ENCODE data around the gene PDZD4.

PDZD4 gene

DNA sequence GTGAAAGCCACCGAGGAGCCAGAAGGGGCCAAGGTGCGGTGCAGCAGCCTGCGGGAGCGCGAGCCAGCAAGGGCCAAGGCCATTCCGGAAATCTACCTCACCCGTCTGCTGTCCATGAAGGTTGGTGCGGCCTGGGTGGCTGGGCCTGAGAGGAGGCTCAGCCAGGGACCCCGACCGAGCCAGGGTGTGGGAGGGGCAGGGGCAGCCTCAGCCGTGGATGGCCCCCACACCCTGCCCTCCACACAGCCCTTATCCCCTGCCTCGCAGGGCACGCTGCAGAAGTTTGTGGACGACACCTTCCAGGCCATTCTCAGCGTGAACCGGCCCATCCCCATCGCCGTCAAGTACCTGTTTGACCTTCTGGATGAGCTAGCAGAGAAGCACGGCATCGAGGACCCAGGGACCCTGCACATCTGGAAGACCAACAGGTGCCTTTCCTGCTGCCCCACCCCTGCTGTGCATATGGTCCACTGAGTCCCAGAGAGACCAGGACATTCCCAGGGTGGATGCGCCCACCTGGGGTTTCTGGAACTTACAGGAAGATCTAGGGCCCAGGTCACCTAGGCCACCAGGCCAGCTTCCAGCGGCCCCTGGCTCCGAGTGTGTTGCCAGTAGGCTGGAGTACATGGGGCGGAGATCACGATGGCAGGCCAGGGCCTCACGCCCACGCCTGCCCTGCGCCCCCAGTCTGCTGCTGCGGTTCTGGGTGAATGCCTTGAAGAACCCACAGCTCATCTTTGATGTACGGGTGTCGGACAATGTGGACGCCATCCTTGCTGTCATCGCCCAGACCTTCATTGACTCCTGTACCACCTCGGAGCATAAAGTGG, 52.9 kb downstream of the PDZD4 start:
- Histone ChIP-seq H3K9ac (no peak overlapping the region), H3K27me3 (ENCODE audit: insufficient read depth, low read depth) (peaks cover 6% of the 10 kb centered on the region; the same call in 1 of the 2 replicates), H3K79me2 (ENCODE audit: insufficient read depth, low read depth) (no peaks in the 10 kb centered on the region), H3K4me3 (IDR thresholded peaks at IDR 0.05; ENCODE audit: insufficient read depth, low read depth, low read length) (no peak overlapping the region), H4K20me1 (ENCODE audit: insufficient read depth) (no peaks in the 10 kb centered on the region), H3K27ac (no peak overlapping the region), H2AFZ (ENCODE audit: low read depth) (no peak overlapping the region), H3K4me1 (ENCODE audit: low read depth, poor library complexity, severe bottlenecking) (no peaks in the 10 kb centered on the region), H3K4me2 (no peak overlapping the region), H3K36me3 (ENCODE audit: insufficient read depth) (no peaks in the 10 kb centered on the region)
- TF ChIP-seq, protein P1, sequence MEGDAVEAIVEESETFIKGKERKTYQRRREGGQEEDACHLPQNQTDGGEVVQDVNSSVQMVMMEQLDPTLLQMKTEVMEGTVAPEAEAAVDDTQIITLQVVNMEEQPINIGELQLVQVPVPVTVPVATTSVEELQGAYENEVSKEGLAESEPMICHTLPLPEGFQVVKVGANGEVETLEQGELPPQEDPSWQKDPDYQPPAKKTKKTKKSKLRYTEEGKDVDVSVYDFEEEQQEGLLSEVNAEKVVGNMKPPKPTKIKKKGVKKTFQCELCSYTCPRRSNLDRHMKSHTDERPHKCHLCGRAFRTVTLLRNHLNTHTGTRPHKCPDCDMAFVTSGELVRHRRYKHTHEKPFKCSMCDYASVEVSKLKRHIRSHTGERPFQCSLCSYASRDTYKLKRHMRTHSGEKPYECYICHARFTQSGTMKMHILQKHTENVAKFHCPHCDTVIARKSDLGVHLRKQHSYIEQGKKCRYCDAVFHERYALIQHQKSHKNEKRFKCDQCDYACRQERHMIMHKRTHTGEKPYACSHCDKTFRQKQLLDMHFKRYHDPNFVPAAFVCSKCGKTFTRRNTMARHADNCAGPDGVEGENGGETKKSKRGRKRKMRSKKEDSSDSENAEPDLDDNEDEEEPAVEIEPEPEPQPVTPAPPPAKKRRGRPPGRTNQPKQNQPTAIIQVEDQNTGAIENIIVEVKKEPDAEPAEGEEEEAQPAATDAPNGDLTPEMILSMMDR (conservative IDR thresholded peaks at IDR 0.05; ENCODE audit: low read depth, low read length) = no peak

DNA sequence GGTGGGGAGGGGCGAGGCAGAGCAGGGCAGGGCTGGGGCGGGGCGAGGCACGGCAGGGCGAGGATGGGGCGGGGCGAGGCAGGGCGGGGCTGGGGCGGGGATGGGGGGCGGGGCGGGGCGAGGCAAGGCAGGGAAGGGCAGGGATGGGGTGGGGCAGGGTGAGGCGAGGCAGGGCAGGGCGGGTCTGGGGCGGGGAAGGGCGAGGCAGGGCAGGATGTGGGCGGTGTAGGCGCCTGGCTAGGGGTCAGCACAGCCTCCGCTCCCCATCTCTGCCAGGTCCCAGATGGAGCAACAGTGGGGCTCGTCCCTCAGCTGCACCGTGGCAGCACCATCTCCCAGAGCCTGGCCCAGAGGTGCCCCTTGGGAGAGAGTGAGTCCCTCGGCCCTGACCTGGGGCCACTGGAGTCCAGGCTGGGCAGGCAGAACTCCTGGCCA, 53.7 kb downstream of the PDZD4 start:
- Histone ChIP-seq H4K20me1 (ENCODE audit: insufficient read depth) (no peaks in the 10 kb centered on the region), H2AFZ (ENCODE audit: low read depth) (no peak overlapping the region), H3K4me2 (no peak overlapping the region), H3K4me1 (ENCODE audit: low read depth, poor library complexity, severe bottlenecking) (no peaks in the 10 kb centered on the region), H3K27me3 (ENCODE audit: insufficient read depth, low read depth) (peaks cover 6% of the 10 kb centered on the region; the same call in 1 of the 2 replicates), H3K4me3 (IDR thresholded peaks at IDR 0.05; ENCODE audit: insufficient read depth, low read depth, low read length) (no peak overlapping the region), H3K9ac (no peak overlapping the region), H3K79me2 (ENCODE audit: insufficient read depth, low read depth) (no peaks in the 10 kb centered on the region), H3K36me3 (ENCODE audit: insufficient read depth) (no peaks in the 10 kb centered on the region), H3K27ac (no peak overlapping the region)
- TF ChIP-seq, protein P1 (conservative IDR thresholded peaks at IDR 0.05; ENCODE audit: low read depth, low read length) = no peak

DNA sequence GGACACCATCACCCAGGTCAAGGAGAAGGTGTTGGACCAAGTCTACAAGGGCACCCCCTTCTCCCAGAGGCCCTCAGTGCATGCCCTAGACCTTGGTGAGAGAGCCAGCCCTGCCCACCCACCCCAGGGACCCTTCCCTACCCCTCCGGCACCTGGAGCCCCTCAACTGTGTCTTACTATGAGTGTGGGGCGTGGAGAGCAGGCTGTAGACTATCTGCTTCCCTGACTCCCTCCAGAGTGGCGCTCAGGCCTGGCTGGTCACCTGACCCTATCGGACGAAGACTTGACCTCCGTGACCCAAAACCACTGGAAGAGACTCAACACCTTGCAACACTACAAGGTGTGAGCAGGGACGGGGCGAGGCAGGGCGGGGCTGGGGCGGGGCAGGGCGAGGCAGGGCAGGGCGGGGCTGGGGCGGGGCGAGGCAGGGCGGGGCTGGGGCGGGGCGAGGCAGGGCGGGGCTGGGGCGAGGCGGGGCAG, 54.2 kb downstream of the PDZD4 start:
- Histone ChIP-seq H3K4me1 (ENCODE audit: low read depth, poor library complexity, severe bottlenecking) (no peaks in the 10 kb centered on the region), H4K20me1 (ENCODE audit: insufficient read depth) (no peaks in the 10 kb centered on the region), H3K27me3 (ENCODE audit: insufficient read depth, low read depth) (peaks cover 6% of the 10 kb centered on the region; the same call in 1 of the 2 replicates), H2AFZ (ENCODE audit: low read depth) (no peak overlapping the region), H3K9ac (no peak overlapping the region), H3K36me3 (ENCODE audit: insufficient read depth) (no peaks in the 10 kb centered on the region), H3K4me2 (no peak overlapping the region), H3K27ac (no peak overlapping the region), H3K4me3 (IDR thresholded peaks at IDR 0.05; ENCODE audit: insufficient read depth, low read depth, low read length) (no peak overlapping the region), H3K79me2 (ENCODE audit: insufficient read depth, low read depth) (no peaks in the 10 kb centered on the region)
- TF ChIP-seq, protein P1 (conservative IDR thresholded peaks at IDR 0.05; ENCODE audit: low read depth, low read length) = no peak

DNA sequence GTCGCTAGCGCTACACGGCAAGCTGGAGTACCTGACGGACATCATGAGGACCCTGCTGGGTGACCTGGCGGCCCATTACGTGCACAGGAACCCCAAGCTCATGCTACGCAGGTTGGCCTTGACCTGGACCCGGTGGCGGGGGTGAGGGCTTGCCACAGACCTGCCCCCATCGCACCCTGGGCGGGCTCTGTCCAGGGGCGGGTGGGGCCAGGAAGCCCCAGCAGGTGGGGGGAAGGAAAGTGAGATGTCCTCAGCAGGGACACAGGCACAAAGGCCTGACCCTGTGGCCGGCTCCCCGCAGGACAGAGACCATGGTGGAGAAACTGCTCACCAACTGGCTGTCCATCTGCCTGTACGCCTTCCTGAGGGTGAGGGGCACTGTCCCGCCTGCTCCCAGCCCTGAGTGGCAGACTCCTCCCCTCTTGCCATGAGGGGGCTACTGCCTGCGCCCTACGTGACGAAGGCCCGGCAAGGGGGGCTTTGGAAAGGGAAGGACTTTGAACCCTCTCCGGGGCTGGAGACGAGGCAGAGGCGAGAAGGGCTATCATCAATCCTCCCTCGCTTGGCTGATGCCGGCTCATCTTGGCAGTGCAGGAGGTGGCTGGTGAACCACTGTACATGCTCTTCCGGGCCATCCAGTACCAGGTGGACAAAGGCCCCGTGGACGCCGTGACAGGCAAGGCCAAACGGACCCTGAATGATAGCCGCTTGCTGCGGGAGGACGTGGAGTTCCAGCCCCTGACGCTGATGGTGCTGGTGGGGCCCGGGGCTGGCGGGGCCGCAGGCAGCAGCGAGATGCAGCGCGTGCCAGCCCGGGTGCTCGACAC, 54.8 kb downstream of the PDZD4 start:
- Histone ChIP-seq H3K4me2 (no peak overlapping the region), H3K4me1 (ENCODE audit: low read depth, poor library complexity, severe bottlenecking) (no peaks in the 10 kb centered on the region), H3K4me3 (IDR thresholded peaks at IDR 0.05; ENCODE audit: insufficient read depth, low read depth, low read length) (no peak overlapping the region), H4K20me1 (ENCODE audit: insufficient read depth) (no peaks in the 10 kb centered on the region), H3K9ac (no peak overlapping the region), H3K36me3 (ENCODE audit: insufficient read depth) (no peaks in the 10 kb centered on the region), H3K79me2 (ENCODE audit: insufficient read depth, low read depth) (no peaks in the 10 kb centered on the region), H2AFZ (ENCODE audit: low read depth) (no peak overlapping the region), H3K27ac (no peak overlapping the region), H3K27me3 (ENCODE audit: insufficient read depth, low read depth) (peaks cover 5% of the 10 kb centered on the region; the same call in 1 of the 2 replicates)
- TF ChIP-seq, protein P1 (conservative IDR thresholded peaks at IDR 0.05; ENCODE audit: low read depth, low read length) = no peak

Data from KMS-11 (cell line).